Liver (tissue), 9 donors: ENCODE measurements around the gene PDCD6IP. TPM values are rescaled to one million over a fixed set of nuclear protein-coding genes. Genes with fewer than 3 reads are reported as not detected.

Experiments
- DNase-seq: peaks from one replicate; pipeline ENCODE4 v3.0.0-alpha.2; 2017; ENCODE audit warnings: low spot score
- H3K27ac ChIP-seq, 2 donors: one replicate each; pipeline ENCODE4 v1.7.0; 2013; ENCODE audit warnings: inconsistent platforms in 2 of 2, low read length in 2 of 2, control low read depth in 1 of 2, low read depth in 1 of 2, mild to moderate bottlenecking in 1 of 2
- H3K27me3 ChIP-seq, 4 donors: one replicate each; pipeline versions ENCODE4 v1.6.1 to v1.7.0; 2013; ENCODE audit warnings: low read length in 3 of 4, inconsistent platforms in 1 of 4, mild to moderate bottlenecking in 1 of 4, moderate library complexity in 1 of 4; ENCODE audit not compliant: control insufficient read depth in 4 of 4, insufficient read depth in 4 of 4
- H3K36me3 ChIP-seq, 4 donors: one replicate each; pipeline versions ENCODE4 v1.6.1 to v1.7.0; 2013; ENCODE audit warnings: low read length in 3 of 4, mild to moderate bottlenecking in 3 of 4, low read depth in 1 of 4, moderate library complexity in 1 of 4; ENCODE audit not compliant: control insufficient read depth in 4 of 4, insufficient read depth in 3 of 4
- H3K4me1 ChIP-seq, 4 donors: one replicate each; pipeline versions ENCODE4 v1.6.1 to v1.7.0; 2013; ENCODE audit warnings: low read length in 3 of 4, mild to moderate bottlenecking in 3 of 4, moderate library complexity in 1 of 4; ENCODE audit not compliant: control insufficient read depth in 4 of 4, insufficient read depth in 4 of 4
- H3K4me3 ChIP-seq, 3 donors: one replicate each; pipeline versions ENCODE4 v1.6.1 to v1.7.0; 2013; ENCODE audit warnings: low read length in 3 of 3, control low read depth in 1 of 3, low read depth in 1 of 3, mild to moderate bottlenecking in 1 of 3
- H3K9ac ChIP-seq, 2 donors: one replicate each; pipeline ENCODE4 v1.7.0; 2013; ENCODE audit warnings: low read length in 2 of 2, mild to moderate bottlenecking in 2 of 2, moderate library complexity in 2 of 2, control low read depth in 1 of 2, low read depth in 1 of 2
- H3K9me3 ChIP-seq, 4 donors: one replicate each; pipeline versions ENCODE4 v1.6.1 to v1.7.0; 2013; ENCODE audit warnings: low read length in 3 of 4; ENCODE audit not compliant: control insufficient read depth in 4 of 4
- EGR1 ChIP-seq, 2 donors: IDR thresholded peaks; 2 replicates each; pipeline ENCODE4 v1.6.1; 2016 to 2018; ENCODE audit warnings: antibody characterized with exemption in 2 of 2, low read depth in 2 of 2
- FOXA1 ChIP-seq: IDR thresholded peaks from 2 replicates; pipeline ENCODE4 v1.6.1; 2016; ENCODE audit warnings: antibody characterized with exemption
- FOXA2 ChIP-seq: IDR thresholded peaks from 2 replicates; pipeline ENCODE4 v1.6.1; 2016; ENCODE audit warnings: antibody characterized with exemption
- GABPA ChIP-seq, 2 donors: IDR thresholded peaks in 1 of 2; conservative IDR thresholded peaks in 1 of 2; 2 replicates each; pipeline ENCODE4 v1.6.1; 2016; ENCODE audit warnings: antibody characterized with exemption in 2 of 2, mild to moderate bottlenecking in 1 of 2, moderate library complexity in 1 of 2
- HNF4A ChIP-seq, 2 donors: conservative IDR thresholded peaks; 2 replicates each; pipeline ENCODE4 v1.6.1; 2016; ENCODE audit warnings: antibody characterized with exemption in 2 of 2, mild to moderate bottlenecking in 2 of 2
- HNF4G ChIP-seq: IDR thresholded peaks from 2 replicates; pipeline ENCODE4 v1.6.1; 2016; ENCODE audit warnings: antibody characterized with exemption
- JUND ChIP-seq, 2 donors: IDR thresholded peaks; 2 replicates each; pipeline ENCODE4 v1.6.1; 2016; ENCODE audit warnings: antibody characterized with exemption in 2 of 2
- NR2F2 ChIP-seq: IDR thresholded peaks from 2 replicates; pipeline ENCODE4 v1.6.1; 2016; ENCODE audit warnings: antibody characterized with exemption
- REST ChIP-seq: IDR thresholded peaks from 2 replicates; pipeline ENCODE4 v1.6.1; 2016; ENCODE audit warnings: antibody characterized with exemption, mild to moderate bottlenecking
- RXRA ChIP-seq, 2 donors: IDR thresholded peaks; 2 replicates each; pipeline ENCODE4 v1.6.1; 2017 to 2018; ENCODE audit warnings: antibody characterized with exemption in 2 of 2, mild to moderate bottlenecking in 1 of 2
- TAF1 ChIP-seq: conservative IDR thresholded peaks from 2 replicates; pipeline ENCODE4 v1.6.1; 2016; ENCODE audit warnings: antibody characterized with exemption, mild to moderate bottlenecking
- YY1 ChIP-seq: IDR thresholded peaks from 2 replicates; pipeline ENCODE4 v1.6.1; 2016; ENCODE audit warnings: antibody characterized with exemption, mild to moderate bottlenecking
- ZBTB33 ChIP-seq: IDR thresholded peaks from 2 replicates; pipeline ENCODE4 v1.6.1; 2016; ENCODE audit warnings: antibody characterized with exemption
- WGBS: extraction: QIAGEN DNeasy Blood & Tissue Kit; methylation state at CpG from one replicate; pipeline ENCODE4 v1.1.7; 2013; 5-methylcytosine and 5-hydroxymethylcytosine counted together
- polyA plus RNA-seq, 2 donors: library from polyadenylated mRNA; stranded (reverse) in 1 of 2; unstranded in 1 of 2; fragments of 200-250 nt in 1 of 2; fragments of >200 nt in 1 of 2; fragmentation: Nextera tagmentation in 1 of 2; extraction: Ambion mirVana in 1 of 2; gene quantifications; one replicate each; pipeline versions ENCODE4 v1.2.1 to v1.2.3, GENCODE V29; 2013 to 2015
- total RNA-seq, 2 donors: library from RNA; depleted of rRNA; stranded (reverse); fragments of >200 nt; gene quantifications; one replicate each; pipeline ENCODE4 v1.2.3, GENCODE V29; 2014
- TF ChIP-seq, protein P1 (sequence below): IDR thresholded peaks from 2 replicates; pipeline ENCODE4 v1.6.1; 2016; ENCODE audit warnings: antibody characterized with exemption
- TF ChIP-seq, protein P2 (sequence below): IDR thresholded peaks from 2 replicates; pipeline ENCODE4 v1.6.1; 2016; ENCODE audit warnings: antibody characterized with exemption
- TF ChIP-seq, protein P3 (sequence below): fragments of 150-350 bp; IDR thresholded peaks from 2 replicates; pipeline ENCODE4 v1.5.1; 2017; ENCODE audit warnings: improper control_type of control experiment, low read depth, low read length; ENCODE audit not compliant: missing input control
- donor health status: healthy.
- donor health status: healthy.
- donor health status: healthy.
- donor health status: healthy.
- donor health status: healthy.

Gene PDCD6IP
- total and polyA plus RNA-seq, 4 donors = 31.9 to 73.8 (median 47.9) TPM

DNA sequence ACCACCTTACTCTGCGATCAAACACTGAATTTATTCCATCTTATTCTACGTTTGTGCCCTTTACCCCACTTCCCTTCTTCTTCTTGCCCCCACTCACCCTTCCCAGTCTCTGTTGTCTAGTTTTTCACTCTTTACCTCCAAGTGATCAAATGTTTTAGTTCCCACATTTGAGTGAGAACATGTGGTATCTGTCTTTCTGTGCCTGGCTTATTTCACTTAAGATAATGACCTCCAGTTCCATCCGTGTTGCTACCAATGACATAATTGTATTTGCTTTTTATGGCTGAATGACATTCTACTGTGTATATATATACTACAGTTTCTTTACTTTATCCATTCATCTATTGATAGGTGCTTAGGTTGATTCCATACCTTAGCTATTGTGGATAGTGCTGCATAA lies 78.8 kb downstream of the PDCD6IP start:
- Histone ChIP-seq H3K4me1 (no peaks in the 10 kb centered on the region), H3K36me3 (no peaks in the 10 kb centered on the region), H3K4me3 (no peak overlapping the region), H3K9me3 (no peaks in the 10 kb centered on the region), H3K27ac (no peak overlapping the region), H3K27me3 (no peaks in the 10 kb centered on the region), H3K9ac (no peak overlapping the region)
- 80% methylated on average over 3 of the region's 3 CpGs for whole genome bisulfite sequencing
- TF ChIP-seq ZBTB33 (no peak), HNF4A (conservative IDR thresholded peaks at IDR 0.05) (no peak), REST (no peak), GABPA (IDR thresholded peaks at IDR 0.05 in 1 of 2, conservative IDR thresholded peaks at IDR 0.05 in 1 of 2) (no peak)
- no peak for DNase-seq

- H3K36me3 ChIP-seq = no peaks in the 10 kb centered on the region
- no peak for TF ChIP-seq ZBTB33
- TF ChIP-seq TAF1 = no peak
- no peak for TF ChIP-seq RXRA (IDR thresholded peaks at IDR 0.05)
- TF ChIP-seq, protein P1, sequence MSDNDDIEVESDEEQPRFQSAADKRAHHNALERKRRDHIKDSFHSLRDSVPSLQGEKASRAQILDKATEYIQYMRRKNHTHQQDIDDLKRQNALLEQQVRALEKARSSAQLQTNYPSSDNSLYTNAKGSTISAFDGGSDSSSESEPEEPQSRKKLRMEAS = no peak
- TF ChIP-seq GABPA (IDR thresholded peaks at IDR 0.05 in 1 of 2, conservative IDR thresholded peaks at IDR 0.05 in 1 of 2) = no peak
- TF ChIP-seq HNF4A (conservative IDR thresholded peaks at IDR 0.05) = no peak
- TF ChIP-seq EGR1 (IDR thresholded peaks at IDR 0.05; ENCODE audit: low read depth in 2 of 2) = no peak
- TF ChIP-seq HNF4G = no peak
- TF ChIP-seq, protein P2, sequence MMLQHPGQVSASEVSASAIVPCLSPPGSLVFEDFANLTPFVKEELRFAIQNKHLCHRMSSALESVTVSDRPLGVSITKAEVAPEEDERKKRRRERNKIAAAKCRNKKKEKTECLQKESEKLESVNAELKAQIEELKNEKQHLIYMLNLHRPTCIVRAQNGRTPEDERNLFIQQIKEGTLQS = no peak
- no peak for TF ChIP-seq YY1
- no peak for TF ChIP-seq FOXA1
- TF ChIP-seq NR2F2 = no peak
- TF ChIP-seq FOXA2 = no peak
- no peak for TF ChIP-seq JUND (IDR thresholded peaks at IDR 0.05)
- TF ChIP-seq, protein P3, sequence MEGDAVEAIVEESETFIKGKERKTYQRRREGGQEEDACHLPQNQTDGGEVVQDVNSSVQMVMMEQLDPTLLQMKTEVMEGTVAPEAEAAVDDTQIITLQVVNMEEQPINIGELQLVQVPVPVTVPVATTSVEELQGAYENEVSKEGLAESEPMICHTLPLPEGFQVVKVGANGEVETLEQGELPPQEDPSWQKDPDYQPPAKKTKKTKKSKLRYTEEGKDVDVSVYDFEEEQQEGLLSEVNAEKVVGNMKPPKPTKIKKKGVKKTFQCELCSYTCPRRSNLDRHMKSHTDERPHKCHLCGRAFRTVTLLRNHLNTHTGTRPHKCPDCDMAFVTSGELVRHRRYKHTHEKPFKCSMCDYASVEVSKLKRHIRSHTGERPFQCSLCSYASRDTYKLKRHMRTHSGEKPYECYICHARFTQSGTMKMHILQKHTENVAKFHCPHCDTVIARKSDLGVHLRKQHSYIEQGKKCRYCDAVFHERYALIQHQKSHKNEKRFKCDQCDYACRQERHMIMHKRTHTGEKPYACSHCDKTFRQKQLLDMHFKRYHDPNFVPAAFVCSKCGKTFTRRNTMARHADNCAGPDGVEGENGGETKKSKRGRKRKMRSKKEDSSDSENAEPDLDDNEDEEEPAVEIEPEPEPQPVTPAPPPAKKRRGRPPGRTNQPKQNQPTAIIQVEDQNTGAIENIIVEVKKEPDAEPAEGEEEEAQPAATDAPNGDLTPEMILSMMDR = no peak
- no peak for DNase-seq
- H3K27ac ChIP-seq = no peak overlapping the region
- H3K27me3 ChIP-seq = no peaks in the 10 kb centered on the region
- WGBS = 83% methylated on average over 2 of the region's 2 CpGs
- H3K9me3 ChIP-seq = no peaks in the 10 kb centered on the region
- no peak overlapping the region for H3K9ac ChIP-seq
- H3K4me1 ChIP-seq = peaks cover 0 to 7% (median 6%) of the 10 kb centered on the region in 4 donors
- H3K4me3 ChIP-seq = no peak overlapping the region
Measured at GRCh38 chr3:33879540-33879939, 81.1 kb downstream of the PDCD6IP start.
